ENCODE results near the gene IL23R.
A peak's percentile ranks its signal among the peaks of the same experiment; 100 is the strongest.

IL23R gene

GRCh38 chr1:67190942-67191341 is 24.7 kb downstream of the IL23R start:
- no peak overlapping the region for H3K4me3 ChIP-seq (ENCODE audit: low read depth, low read length)
- no peak for TF ChIP-seq CTCF (IDR thresholded peaks at IDR 0.05; ENCODE audit: insufficient read depth, low read depth, low read length, missing control alignments)
- DNase-seq (ENCODE audit: low read depth): peak; percentile 36

GRCh38 chr1:67191668-67192520 is 25.6 kb downstream of the IL23R start:
- no peak overlapping the region for H3K4me3 ChIP-seq (ENCODE audit: low read depth, low read length)
- no peak for DNase-seq (ENCODE audit: low read depth)
- no peak for TF ChIP-seq CTCF (IDR thresholded peaks at IDR 0.05; ENCODE audit: insufficient read depth, low read depth, low read length, missing control alignments)

- DNase-seq (ENCODE audit: low read depth): no peak
- no peak for TF ChIP-seq CTCF (IDR thresholded peaks at IDR 0.05; ENCODE audit: insufficient read depth, low read depth, low read length, missing control alignments)
Observed at GRCh38 chr1:67192902-67193301, 26.6 kb downstream of the IL23R start.

GRCh38 chr1:67193704-67194103 is 27.4 kb downstream of the IL23R start:
- no peak for TF ChIP-seq CTCF (IDR thresholded peaks at IDR 0.05; ENCODE audit: insufficient read depth, low read depth, low read length, missing control alignments)
- peak; percentile 40 for DNase-seq (ENCODE audit: low read depth)
- no peak overlapping the region for H3K4me3 ChIP-seq (ENCODE audit: low read depth, low read length)

More at GRCh38 chr1:67192902-67193301, 26.6 kb downstream of the IL23R start:
- H3K4me3 ChIP-seq (ENCODE audit: low read depth, low read length): no peak overlapping the region

GRCh38 chr1:67194209-67194863 is 28.1 kb downstream of the IL23R start:
- peak overlapping the region; percentile 12; the same call in 1 of the 2 replicates for H3K4me3 ChIP-seq (ENCODE audit: low read depth, low read length)
- DNase-seq (ENCODE audit: low read depth): peak; percentile 78
- no peak for TF ChIP-seq CTCF (IDR thresholded peaks at IDR 0.05; ENCODE audit: insufficient read depth, low read depth, low read length, missing control alignments)

- TF ChIP-seq CTCF (IDR thresholded peaks at IDR 0.05; ENCODE audit: insufficient read depth, low read depth, low read length, missing control alignments): no peak
- DNase-seq (ENCODE audit: low read depth): no peak
- H3K4me3 ChIP-seq (ENCODE audit: low read depth, low read length): no peak overlapping the region
Observed at GRCh38 chr1:67200755-67201154, 34.5 kb downstream of the IL23R start.

Data from GM12865 (cell line).